ENCODE data around the gene CNTNAP5.

The CNTNAP5 gene

GRCh38 chr2:124161542-124161941, 136.5 kb downstream of the CNTNAP5 start:
- DNase-seq: no peak

- no peak for DNase-seq
Observed at GRCh38 chr2:124162256-124162655, 137.2 kb downstream of the CNTNAP5 start.

- DNase-seq: no peak
Observed at GRCh38 chr2:124163840-124164239, 138.8 kb downstream of the CNTNAP5 start.

- DNase-seq: no peak
Observed at GRCh38 chr2:124165698-124166097, 140.6 kb downstream of the CNTNAP5 start.

GRCh38 chr2:124171472-124172063, 146.5 kb downstream of the CNTNAP5 start:
- DNase-seq: no peak

- no peak for DNase-seq
Observed at GRCh38 chr2:124178719-124179118, 153.6 kb downstream of the CNTNAP5 start.

- no peak for DNase-seq
Observed at GRCh38 chr2:124180635-124181034, 155.5 kb downstream of the CNTNAP5 start.

GRCh38 chr2:124186801-124187200, 161.7 kb downstream of the CNTNAP5 start:
- DNase-seq: no peak

GRCh38 chr2:124187948-124188347, 162.9 kb downstream of the CNTNAP5 start:
- no peak for DNase-seq

- no peak for DNase-seq
Observed at GRCh38 chr2:124193706-124194105, 168.6 kb downstream of the CNTNAP5 start.

GRCh38 chr2:124201713-124202112, 176.6 kb downstream of the CNTNAP5 start:
- no peak for DNase-seq

GRCh38 chr2:124209441-124209840, 184.4 kb downstream of the CNTNAP5 start:
- DNase-seq: no peak

- DNase-seq: no peak
Observed at GRCh38 chr2:124211461-124211860, 186.4 kb downstream of the CNTNAP5 start.

- no peak for DNase-seq
Observed at GRCh38 chr2:124213977-124214587, 189.0 kb downstream of the CNTNAP5 start.

GRCh38 chr2:124246170-124246569, 221.1 kb downstream of the CNTNAP5 start:
- no peak for DNase-seq

GRCh38 chr2:124248386-124248785, 223.3 kb downstream of the CNTNAP5 start:
- no peak for DNase-seq

GRCh38 chr2:124250433-124250832, 225.3 kb downstream of the CNTNAP5 start:
- no peak for DNase-seq

- no peak for DNase-seq
Observed at GRCh38 chr2:124254621-124255020, 229.5 kb downstream of the CNTNAP5 start.

- no peak for DNase-seq
Observed at GRCh38 chr2:124257120-124257519, 232.0 kb downstream of the CNTNAP5 start.

- no peak for DNase-seq
Observed at GRCh38 chr2:124258140-124258880, 233.2 kb downstream of the CNTNAP5 start.

GRCh38 chr2:124261456-124261855, 236.4 kb downstream of the CNTNAP5 start:
- DNase-seq: no peak

- DNase-seq: no peak
Observed at GRCh38 chr2:124264551-124265091, 239.5 kb downstream of the CNTNAP5 start.

GRCh38 chr2:124267794-124268193, 242.7 kb downstream of the CNTNAP5 start:
- no peak for DNase-seq

GRCh38 chr2:124269348-124269747, 244.3 kb downstream of the CNTNAP5 start:
- DNase-seq: no peak
